ENCODE measurements around the gene ACTN1.

GRCh38 chr14:68955851-68956179, 23.3 kb downstream of the ACTN1 start:
- TF ChIP-seq GATA2 (IDR thresholded peaks at IDR 0.05; ENCODE audit: low read depth, low read length) (no peak), GATA3 (IDR thresholded peaks at IDR 0.05; ENCODE audit: low read depth, low read length) (no peak)

Data from SH-SY5Y (cell line).